Cardiac fibroblast (primary cell): ENCODE data around the gene GATAD2B.
"Not testable (repeated sequence)": the region's sequence is repeated elsewhere in the genome, so short reads cannot be mapped to it uniquely, and the experiment has no call there.

Experiments used
- DNase-seq, 2 donors: peaks; one replicate each; pipeline versions ENCODE4 v3.0.0 to v3.0.0-alpha.2; 2010; ENCODE audit warnings: low read depth in 2 of 2
- H3K4me3 ChIP-seq, 2 donors: replicated peaks in 1 of 2; 1 replicate in 1 of 2; 2 replicates in 1 of 2; pipeline ENCODE4 v1.5.1; 2011; ENCODE audit warnings: low read depth in 2 of 2, low read length in 2 of 2, mild to moderate bottlenecking in 2 of 2, moderate library complexity in 1 of 2
- CTCF ChIP-seq: IDR thresholded peaks from one replicate; pipeline ENCODE4 v1.5.1; 2011; ENCODE audit warnings: low read depth, mild to moderate bottlenecking, low read length, inconsistent platforms

The GATAD2B gene

GRCh38 chr1:153790966-153791647, 131.7 kb downstream of the GATAD2B start:
- DNase-seq: peak; percentile 88 to 92
- TF ChIP-seq CTCF: no peak
- H3K4me3 ChIP-seq: peak overlapping the region; percentile 14 to 28

GRCh38 chr1:153790313-153790965, 132.3 kb downstream of the GATAD2B start:
- TF ChIP-seq CTCF: no peak
- peak; percentile 76 to 94 for DNase-seq
- peak overlapping the region; percentile 14 to 28 for H3K4me3 ChIP-seq

GRCh38 chr1:153789478-153790034, 133.2 kb downstream of the GATAD2B start:
- no peak overlapping the region for H3K4me3 ChIP-seq
- peak in 1 of 2 donors; percentile 16 for DNase-seq
- no peak for TF ChIP-seq CTCF

- DNase-seq: no peak
- no peak overlapping the region for H3K4me3 ChIP-seq
- TF ChIP-seq CTCF: no peak
These were observed 136.6 kb downstream of the GATAD2B start for GRCh38 chr1:153786038-153786790.

GRCh38 chr1:153783233-153784190, 139.3 kb downstream of the GATAD2B start:
- DNase-seq: peak; percentile 91 to 96
- TF ChIP-seq CTCF: no peak
- H3K4me3 ChIP-seq: peak overlapping the region; percentile 65 to 69

GRCh38 chr1:153782648-153783047, 140.1 kb downstream of the GATAD2B start:
- not testable (repeated sequence) for DNase-seq
- H3K4me3 ChIP-seq: peak overlapping the region in 1 of 2 donors; percentile 65
